HEK293T (cell line): ENCODE results near the gene UNC5CL.

Experiments used
- FOXA1 ChIP-seq: fragments of 450-650 bp; IDR thresholded peaks from 2 replicates; pipeline ENCODE4 v1.6.1; 2016; ENCODE audit warnings: mild to moderate bottlenecking
- FOXK2 ChIP-seq: fragments of 450-650 bp; IDR thresholded peaks from 2 replicates; pipeline ENCODE4 v1.6.1; 2016; ENCODE audit warnings: mild to moderate bottlenecking
- LEF1 ChIP-seq: fragments of 450-650 bp; IDR thresholded peaks from 2 replicates; pipeline ENCODE4 v1.6.1; 2017; ENCODE audit warnings: mild to moderate bottlenecking, borderline replicate concordance
- SP1 ChIP-seq: fragments of 450-650 bp; IDR thresholded peaks from 2 replicates; pipeline ENCODE4 v1.6.1; 2017
- TARDBP ChIP-seq: fragments of 450-650 bp; IDR thresholded peaks from 2 replicates; pipeline ENCODE4 v1.6.1; 2016

- TF ChIP-seq FOXK2 (no peak), TARDBP (no peak), SP1 (no peak), LEF1 (no peak), FOXA1 (no peak)
These were observed 42.3 kb downstream of the UNC5CL start for GRCh38 chr6:40996591-40997233.
